Activated CD8-positive, alpha-beta memory T cell treated with anti-CD3 and anti-CD28 coated beads, Interleukin-2, amount 50 U/mL, for 1 hour (primary cell): ENCODE data around the gene RBM10.

Experiments
- DNase-seq: peaks from one replicate; pipeline ENCODE4 v3.0.0-alpha.2; 2020; ENCODE audit errors: extremely low read depth

RBM10 gene

GRCh38 chrX:47217852-47218279 lies 72.8 kb downstream of the RBM10 start:
- peak; percentile 99 for DNase-seq

GRCh38 chrX:47218280-47218919 lies 73.4 kb downstream of the RBM10 start, which contains the start of gene CDK16:
TSS of gene CDK16 (plus strand) at chrX:47218681. CDS start at chrX:47223558, 4,877 bp downstream.
- DNase-seq, result peak; percentile 47

- DNase-seq, result no peak
Measured at GRCh38 chrX:47218920-47219815, 74.1 kb downstream of the RBM10 start.

- DNase-seq, result no peak
Measured at GRCh38 chrX:47221756-47222155, 76.7 kb downstream of the RBM10 start.

- DNase-seq, result no peak
Measured at GRCh38 chrX:47222751-47223350, 77.8 kb downstream of the RBM10 start.

- DNase-seq, result no peak
Measured at GRCh38 chrX:47223476-47224250, 78.6 kb downstream of the RBM10 start.

- no peak for DNase-seq
Measured at GRCh38 chrX:47224266-47224895, 79.4 kb downstream of the RBM10 start.

- DNase-seq, result no peak
Measured at GRCh38 chrX:47224896-47225290, 79.9 kb downstream of the RBM10 start.

- DNase-seq, result no peak
Measured at GRCh38 chrX:47226071-47226470, 81.0 kb downstream of the RBM10 start.

GRCh38 chrX:47226531-47227333 lies 81.7 kb downstream of the RBM10 start:
- no peak for DNase-seq

GRCh38 chrX:47227334-47227583 lies 82.2 kb downstream of the RBM10 start:
- no peak for DNase-seq

GRCh38 chrX:47228550-47229270 lies 83.7 kb downstream of the RBM10 start:
- DNase-seq, result no peak

- no peak for DNase-seq
Measured at GRCh38 chrX:47229427-47229826, 84.4 kb downstream of the RBM10 start.

- no peak for DNase-seq
Measured at GRCh38 chrX:47230136-47230868, 85.3 kb downstream of the RBM10 start.

GRCh38 chrX:47231167-47231566 lies 86.1 kb downstream of the RBM10 start:
- no peak for DNase-seq

- no peak for DNase-seq
Measured at GRCh38 chrX:47232197-47232802, 87.3 kb downstream of the RBM10 start.

- peak; percentile 36 for DNase-seq
Measured at GRCh38 chrX:47232803-47233332, 87.8 kb downstream of the RBM10 start, which contains the start of gene USP11. TSS of gene USP11 (plus strand) at chrX:47233009. CDS start at chrX:47233044, 35 bp downstream.

- peak; percentile 96 for DNase-seq
Measured at GRCh38 chrX:47233333-47234113, 88.5 kb downstream of the RBM10 start.
